Esophagus squamous epithelium (tissue), 5 donors: Measurements from ENCODE around the gene TRMT13. TPM values are rescaled to one million over a fixed set of nuclear protein-coding genes. Genes with fewer than 3 reads are reported as not detected.

ENCODE experiments used
- DNase-seq: peaks from one replicate; lab custom pipeline; 2025; lab: John Stamatoyannopoulos, UW
- H3K27ac ChIP-seq, 4 donors: fragments of 200-600 bp; sonication (generic); one replicate each; pipeline ENCODE4 v1.5.1; 2016 to 2019; ENCODE audit warnings: mild to moderate bottlenecking in 1 of 4
- H3K27me3 ChIP-seq, 4 donors: fragments of 200-600 bp; sonication (generic); 1 replicate in 3 of 4; 2 replicates in 1 of 4; pipeline versions ENCODE4 v1.5.1 to v1.6.0; 2017 to 2021; ENCODE audit warnings: antibody characterized with exemption in 1 of 4
- H3K36me3 ChIP-seq, 3 donors: fragments of 200-600 bp; sonication (generic); one replicate each; pipeline ENCODE4 v1.5.1; 2016 to 2019
- H3K4me1 ChIP-seq, 3 donors: fragments of 200-600 bp; sonication (generic); one replicate each; pipeline ENCODE4 v1.5.1; 2017 to 2019
- H3K4me3 ChIP-seq, 4 donors: fragments of 200-600 bp; sonication (generic); 1 replicate in 3 of 4; 2 replicates in 1 of 4; pipeline ENCODE4 v1.5.1; 2016 to 2019; ENCODE audit warnings: mild to moderate bottlenecking in 2 of 4, moderate library complexity in 1 of 4
- H3K9me3 ChIP-seq, 3 donors: fragments of 200-600 bp; sonication (generic); one replicate each; pipeline ENCODE4 v1.5.1; 2016 to 2019
- POLR2A ChIP-seq, 4 donors: fragments of 450-650 bp; IDR thresholded peaks; one replicate each; pipeline ENCODE4 v1.6.1; 2017; ENCODE audit warnings: antibody characterized with exemption in 4 of 4, mild to moderate bottlenecking in 4 of 4, moderate library complexity in 3 of 4
- WGBS, 2 donors: methylation state at CpG; one replicate each; pipeline ENCODE4 v1.1.5; 2018; 5-methylcytosine and 5-hydroxymethylcytosine counted together
- intact Hi-C: fragments of 100-400 bp; cut with DNase I; formaldehyde crosslinking; loops from one replicate; pipeline ENCODE4 v1.15.0; 2022
- total RNA-seq, 4 donors: library from RNA; depleted of rRNA; stranded (reverse); fragments of >200 nt; gene quantifications; one replicate each; pipeline ENCODE4 v1.1.0, GENCODE V29; 2016
- TF ChIP-seq, protein P1 (sequence below), 6 experiments: fragments of 450-650 bp in 4 of 6; fragments of 200-600 bp in 2 of 6; sonication (generic) in 2 of 6; IDR thresholded peaks; one replicate each; pipeline ENCODE4 v1.5.1; 2016 to 2019; ENCODE audit warnings: antibody characterized with exemption in 6 of 6, mild to moderate bottlenecking in 4 of 6, moderate library complexity in 4 of 6
- donor health status: DM: yes; HTN: yes; CAD: no.

TRMT13 gene
- total RNA-seq, 4 donors from 2014 or later, result 7.8 to 28.8 (median 11.8) TPM

DNA sequence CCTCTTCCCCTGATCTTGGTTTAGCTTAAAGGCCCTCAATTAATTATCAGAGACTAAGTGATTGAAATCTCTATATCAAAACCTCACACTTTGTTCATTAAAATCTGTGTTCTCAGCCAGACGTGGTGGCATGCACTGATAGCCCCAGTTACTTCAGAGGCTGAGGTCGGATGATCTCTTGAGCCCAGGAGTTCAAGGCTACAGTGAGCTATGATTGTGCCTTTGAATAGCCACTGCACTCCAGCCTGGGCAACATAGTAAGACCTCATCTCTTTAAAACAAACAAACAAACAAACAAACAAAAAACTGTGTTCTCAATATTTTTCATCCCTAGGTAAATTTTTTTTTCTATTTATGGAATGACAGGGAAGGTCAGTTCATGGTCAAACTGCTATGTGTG, 18.7 kb downstream of the TRMT13 start:
- WGBS, 2 donors, result 66 to 70% methylated on average over 2 of the region's 2 CpGs
- intact Hi-C loops, result no loop called here
- no peak for DNase-seq
- no peaks in the 10 kb centered on the region for H3K9me3 ChIP-seq
- H3K36me3 ChIP-seq, result peaks cover 0 to 44% (median 0%) of the 10 kb centered on the region in 3 donors
- no peak overlapping the region for H3K4me3 ChIP-seq
- TF ChIP-seq, protein P1, sequence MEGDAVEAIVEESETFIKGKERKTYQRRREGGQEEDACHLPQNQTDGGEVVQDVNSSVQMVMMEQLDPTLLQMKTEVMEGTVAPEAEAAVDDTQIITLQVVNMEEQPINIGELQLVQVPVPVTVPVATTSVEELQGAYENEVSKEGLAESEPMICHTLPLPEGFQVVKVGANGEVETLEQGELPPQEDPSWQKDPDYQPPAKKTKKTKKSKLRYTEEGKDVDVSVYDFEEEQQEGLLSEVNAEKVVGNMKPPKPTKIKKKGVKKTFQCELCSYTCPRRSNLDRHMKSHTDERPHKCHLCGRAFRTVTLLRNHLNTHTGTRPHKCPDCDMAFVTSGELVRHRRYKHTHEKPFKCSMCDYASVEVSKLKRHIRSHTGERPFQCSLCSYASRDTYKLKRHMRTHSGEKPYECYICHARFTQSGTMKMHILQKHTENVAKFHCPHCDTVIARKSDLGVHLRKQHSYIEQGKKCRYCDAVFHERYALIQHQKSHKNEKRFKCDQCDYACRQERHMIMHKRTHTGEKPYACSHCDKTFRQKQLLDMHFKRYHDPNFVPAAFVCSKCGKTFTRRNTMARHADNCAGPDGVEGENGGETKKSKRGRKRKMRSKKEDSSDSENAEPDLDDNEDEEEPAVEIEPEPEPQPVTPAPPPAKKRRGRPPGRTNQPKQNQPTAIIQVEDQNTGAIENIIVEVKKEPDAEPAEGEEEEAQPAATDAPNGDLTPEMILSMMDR (IDR thresholded peaks at IDR 0.05), result no peak
- no peak for TF ChIP-seq POLR2A (IDR thresholded peaks at IDR 0.05)
- H3K27me3 ChIP-seq, result no peaks in the 10 kb centered on the region
- no peaks in the 10 kb centered on the region for H3K4me1 ChIP-seq
- H3K27ac ChIP-seq, result no peak overlapping the region

DNA sequence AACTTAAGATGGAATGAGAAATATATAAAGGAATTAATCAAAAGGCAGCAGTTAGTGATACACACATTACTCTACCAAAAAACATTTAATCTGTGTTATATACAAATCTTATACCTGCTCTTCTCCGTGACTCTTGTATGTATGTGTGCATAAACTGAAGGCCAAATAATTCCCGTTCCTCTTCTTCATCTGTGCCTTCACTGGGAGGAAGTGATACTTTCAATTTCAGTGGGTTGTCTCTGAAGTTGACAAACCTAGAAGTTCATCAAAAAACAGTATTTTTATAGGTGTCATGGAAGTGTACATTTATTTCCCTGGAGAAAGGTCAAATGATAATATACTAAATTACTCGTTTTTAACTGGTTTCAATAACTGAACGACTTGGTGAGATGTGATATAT, 19.3 kb downstream of the TRMT13 start:
- intact Hi-C loops, result no loop called here
- WGBS, 2 donors, result 73 to 75% methylated on average over 4 of the region's 4 CpGs
- TF ChIP-seq, protein P1 (IDR thresholded peaks at IDR 0.05), result no peak
- TF ChIP-seq POLR2A (IDR thresholded peaks at IDR 0.05), result no peak

DNA sequence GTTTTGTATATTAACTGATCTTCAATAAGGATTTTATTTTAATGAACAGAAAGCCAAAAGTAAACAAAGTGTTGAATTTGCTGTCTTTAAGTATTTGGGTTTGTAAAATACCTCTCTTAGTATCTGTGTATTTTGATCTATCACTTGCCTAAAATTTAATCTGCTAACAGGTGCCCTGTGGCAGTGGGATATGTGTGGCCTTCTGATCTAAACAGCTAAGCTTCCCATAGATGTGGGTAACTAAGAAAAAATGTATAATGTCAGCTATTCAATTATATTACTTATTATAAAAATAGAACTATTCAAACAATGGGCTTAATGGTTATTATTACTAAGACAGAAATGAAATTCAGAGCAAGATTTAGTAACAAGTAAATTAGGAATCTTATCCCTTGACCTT, 29.9 kb downstream of the TRMT13 start:
- no peak for DNase-seq
- intact Hi-C loops, result no loop called here
- no peak overlapping the region for H3K27ac ChIP-seq
- no peak overlapping the region for H3K4me3 ChIP-seq
- no peaks in the 10 kb centered on the region for H3K4me1 ChIP-seq
- no peaks in the 10 kb centered on the region for H3K27me3 ChIP-seq
- TF ChIP-seq, protein P1 (IDR thresholded peaks at IDR 0.05), result no peak
- TF ChIP-seq POLR2A (IDR thresholded peaks at IDR 0.05), result no peak
- no peaks in the 10 kb centered on the region for H3K9me3 ChIP-seq
- no peaks in the 10 kb centered on the region for H3K36me3 ChIP-seq

More for the DNA sequence above, 19.3 kb downstream of the TRMT13 start:
- H3K36me3 ChIP-seq, result peaks cover 0 to 38% (median 0%) of the 10 kb centered on the region in 3 donors
- no peaks in the 10 kb centered on the region for H3K4me1 ChIP-seq
- H3K27me3 ChIP-seq, result no peaks in the 10 kb centered on the region
- no peaks in the 10 kb centered on the region for H3K9me3 ChIP-seq
- no peak overlapping the region for H3K4me3 ChIP-seq
- DNase-seq, result no peak
- no peak overlapping the region for H3K27ac ChIP-seq

DNA sequence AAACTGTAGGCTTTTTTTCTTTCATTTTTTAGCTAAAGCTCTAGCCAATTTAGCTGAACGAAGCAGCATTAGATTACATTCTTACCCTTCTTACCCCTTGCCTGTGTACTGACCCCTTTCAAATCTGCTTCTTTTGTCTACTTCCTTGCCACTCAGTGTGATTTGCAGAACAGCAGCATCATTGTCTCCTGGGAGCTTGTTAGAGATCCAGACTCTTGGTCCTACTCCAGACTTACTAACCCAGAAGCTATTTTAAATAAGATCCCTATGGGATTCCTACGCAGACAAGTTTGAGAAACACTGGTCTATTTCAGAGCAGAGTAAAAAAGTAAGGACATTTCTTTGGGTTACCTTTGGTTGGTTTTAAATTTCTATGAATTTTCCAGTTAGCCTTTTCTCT, 31.3 kb downstream of the TRMT13 start:
- no peaks in the 10 kb centered on the region for H3K27me3 ChIP-seq
- H3K36me3 ChIP-seq, result no peaks in the 10 kb centered on the region
- no peak for DNase-seq
- TF ChIP-seq, protein P1 (IDR thresholded peaks at IDR 0.05), result no peak
- TF ChIP-seq POLR2A (IDR thresholded peaks at IDR 0.05), result no peak
- no peak overlapping the region for H3K27ac ChIP-seq
- H3K4me3 ChIP-seq, result no peak overlapping the region
- intact Hi-C loops, result no loop called here
- WGBS, 2 donors, result 65 to 71% methylated on average over 2 of the region's 2 CpGs
- no peaks in the 10 kb centered on the region for H3K4me1 ChIP-seq
- H3K9me3 ChIP-seq, result no peaks in the 10 kb centered on the region

DNA sequence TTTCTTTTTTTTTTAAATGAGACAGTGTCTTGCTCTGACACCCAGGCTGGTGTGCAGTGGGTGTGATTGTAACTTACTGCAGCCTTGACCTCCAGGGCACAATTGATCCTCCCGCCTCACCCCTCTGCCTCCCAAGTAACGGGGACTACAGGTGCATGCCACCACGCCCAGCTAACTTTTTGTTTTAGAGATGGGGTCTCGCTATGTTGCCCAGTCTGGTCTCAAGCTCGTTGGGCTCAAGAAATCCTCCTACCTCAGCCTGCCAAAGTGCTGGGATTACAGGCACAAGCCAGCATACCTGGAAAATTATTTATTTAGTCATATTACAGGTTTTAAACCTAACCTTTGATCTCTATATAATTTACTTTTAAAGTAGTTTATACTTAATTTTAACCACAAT, 31.7 kb downstream of the TRMT13 start:
- Histone ChIP-seq H3K9me3 (no peaks in the 10 kb centered on the region), H3K36me3 (no peaks in the 10 kb centered on the region), H3K27ac (no peak overlapping the region), H3K27me3 (no peaks in the 10 kb centered on the region), H3K4me3 (no peak overlapping the region), H3K4me1 (no peaks in the 10 kb centered on the region)
- DNase-seq, result no peak
- TF ChIP-seq, protein P1 (IDR thresholded peaks at IDR 0.05), result no peak
- TF ChIP-seq POLR2A (IDR thresholded peaks at IDR 0.05), result no peak
- 85 to 86% methylated on average over 5 of the region's 5 CpGs for whole genome bisulfite sequencing, 2 donors
- intact Hi-C loops, result no loop called here
